ENCODE measurements around the gene TEX2.

Gene TEX2

DNA sequence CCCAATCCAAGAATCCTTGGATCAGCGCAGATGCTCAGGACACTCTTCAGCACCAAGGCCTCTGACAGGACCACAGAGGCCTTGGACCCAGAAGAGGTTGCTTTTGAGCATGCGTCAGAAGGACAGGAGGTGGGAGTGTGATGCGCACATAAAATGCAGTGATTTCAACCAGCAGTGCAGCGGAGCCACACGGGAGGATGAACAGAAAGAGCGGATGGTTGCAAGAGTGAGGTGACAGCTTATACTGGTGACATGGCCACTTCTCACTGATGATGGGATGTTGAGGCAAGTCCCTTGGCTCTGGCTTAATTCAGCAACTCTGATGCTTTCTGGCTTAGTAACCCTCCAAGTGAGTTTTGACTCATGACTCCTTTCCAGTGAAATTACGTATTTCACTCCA is 107.9 kb downstream of the TEX2 start:
- Histone ChIP-seq H3K4me3 (ENCODE audit: insufficient read depth in 1 of 2, low read depth in 1 of 2, low read length in 2 of 2) (no peak overlapping the region), H3K14ac (ENCODE audit: low read length in 2 of 2) (peak overlapping the region in 1 of 2 experiments; percentile 36), H3K36me3 (ENCODE audit: control insufficient read depth in 1 of 2, insufficient read depth in 2 of 2, low read depth in 1 of 2, low read length in 2 of 2) (peaks cover 13 to 45% of the 10 kb centered on the region in 2 experiments), H3K4me1 (ENCODE audit: control insufficient read depth, insufficient read depth, low read depth, low read length) (peaks cover 6% of the 10 kb centered on the region), H2AK5ac (ENCODE audit: low read length, severe bottlenecking) (no peak overlapping the region), H3K23ac (ENCODE audit: low read length in 2 of 2) (no peak overlapping the region), H2BK12ac (ENCODE audit: low read length in 2 of 2) (no peak overlapping the region), H4K8ac (ENCODE audit: low read length) (no peak overlapping the region), H2AFZ (ENCODE audit: low read depth, low read length) (no peak overlapping the region), H2BK15ac (ENCODE audit: low read depth, poor library complexity, severe bottlenecking) (no peak overlapping the region), H4K91ac (ENCODE audit: low read length) (no peak overlapping the region), H2BK120ac (ENCODE audit: low read depth, low read length) (no peak overlapping the region), H3K27me3 (ENCODE audit: control insufficient read depth in 1 of 2, insufficient read depth in 1 of 2, low read length in 2 of 2) (no peaks in the 10 kb centered on the region), H3K79me1 (replicated peaks; ENCODE audit: low read length, poor library complexity, severe bottlenecking) (no peaks in the 10 kb centered on the region), H3K4ac (ENCODE audit: low read depth in 1 of 2, low read length in 2 of 2) (no peak overlapping the region), H2BK5ac (ENCODE audit: low read depth, low read length, poor library complexity, severe bottlenecking) (no peak overlapping the region), H3K9ac (ENCODE audit: low read length) (no peak overlapping the region), H3K9me3 (ENCODE audit: control insufficient read depth, low read length) (no peaks in the 10 kb centered on the region), H3K27ac (ENCODE audit: low read length, poor library complexity, severe bottlenecking) (no peak overlapping the region), H3K18ac (ENCODE audit: low read depth in 1 of 2, low read length in 2 of 2) (no peak overlapping the region), H3K4me2 (ENCODE audit: low read length, poor library complexity, severe bottlenecking) (no peak overlapping the region)
- DNase-seq: no peak
- WGBS: 97% methylated on average over 7 of the region's 7 CpGs

DNA sequence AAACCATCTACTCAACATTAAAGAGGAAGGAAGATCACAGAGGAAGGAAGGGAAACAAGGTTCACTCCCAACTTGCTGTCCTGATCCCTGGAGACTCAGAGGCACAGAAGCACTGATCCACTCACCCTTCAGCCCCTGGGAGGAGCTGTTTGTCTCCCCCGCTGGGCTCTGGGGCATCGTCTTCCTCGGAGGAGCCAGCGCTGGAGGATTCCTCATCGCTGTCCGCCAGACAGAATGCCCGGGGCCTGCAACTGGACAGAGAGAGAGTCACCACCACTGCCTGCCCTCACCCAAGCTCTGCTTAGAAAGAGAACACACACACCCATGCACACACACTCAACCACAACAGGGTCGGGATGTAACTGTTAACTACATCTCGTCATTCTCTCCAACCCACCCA is 108.3 kb downstream of the TEX2 start:
- H3K36me3 ChIP-seq (ENCODE audit: control insufficient read depth in 1 of 2, insufficient read depth in 2 of 2, low read depth in 1 of 2, low read length in 2 of 2): peaks cover 13 to 48% of the 10 kb centered on the region in 2 experiments
- H3K4me2 ChIP-seq (ENCODE audit: low read length, poor library complexity, severe bottlenecking): no peak overlapping the region
- H3K27me3 ChIP-seq (ENCODE audit: control insufficient read depth in 1 of 2, insufficient read depth in 1 of 2, low read length in 2 of 2): no peaks in the 10 kb centered on the region
- H2AK5ac ChIP-seq (ENCODE audit: low read length, severe bottlenecking): no peak overlapping the region
- H2BK120ac ChIP-seq (ENCODE audit: low read depth, low read length): no peak overlapping the region
- H3K23ac ChIP-seq (ENCODE audit: low read length in 2 of 2): no peak overlapping the region
- H3K4me3 ChIP-seq (ENCODE audit: insufficient read depth in 1 of 2, low read depth in 1 of 2, low read length in 2 of 2): no peak overlapping the region
- H3K9me3 ChIP-seq (ENCODE audit: control insufficient read depth, low read length): no peaks in the 10 kb centered on the region
- H3K9ac ChIP-seq (ENCODE audit: low read length): no peak overlapping the region
- H4K91ac ChIP-seq (ENCODE audit: low read length): no peak overlapping the region
- peak overlapping the region in 1 of 2 experiments; percentile 36 for H3K14ac ChIP-seq (ENCODE audit: low read length in 2 of 2)
- no peak overlapping the region for H3K18ac ChIP-seq (ENCODE audit: low read depth in 1 of 2, low read length in 2 of 2)
- H2BK12ac ChIP-seq (ENCODE audit: low read length in 2 of 2): no peak overlapping the region
- peaks cover 6% of the 10 kb centered on the region for H3K4me1 ChIP-seq (ENCODE audit: control insufficient read depth, insufficient read depth, low read depth, low read length)
- no peaks in the 10 kb centered on the region for H3K79me1 ChIP-seq (replicated peaks; ENCODE audit: low read length, poor library complexity, severe bottlenecking)
- H4K8ac ChIP-seq (ENCODE audit: low read length): no peak overlapping the region
- H2BK5ac ChIP-seq (ENCODE audit: low read depth, low read length, poor library complexity, severe bottlenecking): no peak overlapping the region
- H3K27ac ChIP-seq (ENCODE audit: low read length, poor library complexity, severe bottlenecking): no peak overlapping the region
- H3K4ac ChIP-seq (ENCODE audit: low read depth in 1 of 2, low read length in 2 of 2): no peak overlapping the region
- no peak overlapping the region for H2BK15ac ChIP-seq (ENCODE audit: low read depth, poor library complexity, severe bottlenecking)
- 86% methylated on average over 9 of the region's 9 CpGs for WGBS
- DNase-seq: no peak
- no peak overlapping the region for H2AFZ ChIP-seq (ENCODE audit: low read depth, low read length)

DNA sequence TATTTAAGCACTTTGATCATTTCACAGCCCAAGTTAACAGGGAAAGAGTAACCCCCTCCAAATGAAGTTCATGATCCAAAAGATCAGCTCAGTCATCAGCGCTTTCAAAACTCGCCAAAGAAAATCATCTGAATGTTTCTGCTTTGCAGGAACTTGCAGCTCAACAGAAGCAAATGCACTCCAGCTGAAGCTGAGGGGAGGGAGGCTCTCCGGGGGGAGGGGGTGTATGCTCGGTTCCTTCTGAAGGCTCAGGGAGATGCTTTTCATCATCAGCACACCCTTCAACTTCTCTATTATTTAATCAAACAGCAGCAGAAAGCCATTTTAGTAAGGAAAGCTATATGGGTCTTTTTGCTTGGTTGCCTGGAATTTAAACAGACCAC is 108.8 kb downstream of the TEX2 start:
- H3K27ac ChIP-seq (ENCODE audit: low read length, poor library complexity, severe bottlenecking): no peak overlapping the region
- 90% methylated on average over 2 of the region's 4 CpGs for WGBS
- H4K91ac ChIP-seq (ENCODE audit: low read length): no peak overlapping the region
- no peaks in the 10 kb centered on the region for H3K9me3 ChIP-seq (ENCODE audit: control insufficient read depth, low read length)
- H2BK5ac ChIP-seq (ENCODE audit: low read depth, low read length, poor library complexity, severe bottlenecking): no peak overlapping the region
- no peak overlapping the region for H3K9ac ChIP-seq (ENCODE audit: low read length)
- H3K14ac ChIP-seq (ENCODE audit: low read length in 2 of 2): no peak overlapping the region
- H2AK5ac ChIP-seq (ENCODE audit: low read length, severe bottlenecking): no peak overlapping the region
- no peak overlapping the region for H2AFZ ChIP-seq (ENCODE audit: low read depth, low read length)
- no peak for DNase-seq
- no peak overlapping the region for H3K23ac ChIP-seq (ENCODE audit: low read length in 2 of 2)
- H4K8ac ChIP-seq (ENCODE audit: low read length): no peak overlapping the region
- H3K79me1 ChIP-seq (replicated peaks; ENCODE audit: low read length, poor library complexity, severe bottlenecking): no peaks in the 10 kb centered on the region
- H3K4me2 ChIP-seq (ENCODE audit: low read length, poor library complexity, severe bottlenecking): no peak overlapping the region
- H3K4me3 ChIP-seq (ENCODE audit: insufficient read depth in 1 of 2, low read depth in 1 of 2, low read length in 2 of 2): no peak overlapping the region
- H3K4me1 ChIP-seq (ENCODE audit: control insufficient read depth, insufficient read depth, low read depth, low read length): peaks cover 6% of the 10 kb centered on the region
- H3K4ac ChIP-seq (ENCODE audit: low read depth in 1 of 2, low read length in 2 of 2): no peak overlapping the region
- H3K36me3 ChIP-seq (ENCODE audit: control insufficient read depth in 1 of 2, insufficient read depth in 2 of 2, low read depth in 1 of 2, low read length in 2 of 2): peaks cover 13 to 49% of the 10 kb centered on the region in 2 experiments
- no peak overlapping the region for H2BK120ac ChIP-seq (ENCODE audit: low read depth, low read length)
- H2BK12ac ChIP-seq (ENCODE audit: low read length in 2 of 2): no peak overlapping the region
- no peak overlapping the region for H2BK15ac ChIP-seq (ENCODE audit: low read depth, poor library complexity, severe bottlenecking)
- no peak overlapping the region for H3K18ac ChIP-seq (ENCODE audit: low read depth in 1 of 2, low read length in 2 of 2)
- H3K27me3 ChIP-seq (ENCODE audit: control insufficient read depth in 1 of 2, insufficient read depth in 1 of 2, low read length in 2 of 2): no peaks in the 10 kb centered on the region

DNA sequence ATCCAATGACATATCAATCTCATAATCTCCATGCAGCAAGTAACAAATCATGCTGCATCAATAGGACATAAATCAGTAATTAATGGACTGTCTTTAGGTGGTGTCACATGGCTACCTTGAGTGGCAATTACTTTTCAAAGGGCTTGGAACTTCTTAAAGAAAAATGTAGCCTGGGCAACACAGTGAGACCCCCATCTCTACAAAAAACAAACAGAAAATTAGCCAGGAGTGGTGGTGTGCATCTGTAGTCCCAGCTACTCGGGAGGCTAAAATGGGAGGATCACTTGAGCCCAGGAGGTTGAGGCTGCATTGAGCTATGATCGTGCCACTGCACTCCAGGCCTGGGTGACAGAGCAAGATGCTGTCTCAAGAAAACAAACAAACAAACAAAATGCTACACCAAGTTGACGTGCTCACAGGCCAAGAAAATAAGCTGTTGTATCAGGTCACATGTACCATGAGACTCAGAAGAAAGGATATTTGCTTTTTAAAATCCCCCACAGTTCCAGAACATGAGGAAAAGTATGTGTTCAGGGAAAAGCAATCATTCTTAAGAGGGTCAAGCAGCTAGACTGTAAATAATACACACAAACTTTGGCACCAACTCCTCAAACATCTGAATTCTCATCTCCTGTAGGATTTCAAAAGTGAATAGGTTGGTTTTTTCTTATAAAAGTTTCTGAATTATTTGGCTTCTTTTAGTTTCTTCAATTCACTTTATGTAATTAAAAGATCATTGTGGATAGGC is 109.3 kb downstream of the TEX2 start:
- H3K14ac ChIP-seq (ENCODE audit: low read length in 2 of 2): no peak overlapping the region
- no peak overlapping the region for H2BK120ac ChIP-seq (ENCODE audit: low read depth, low read length)
- no peak overlapping the region for H4K8ac ChIP-seq (ENCODE audit: low read length)
- H2BK15ac ChIP-seq (ENCODE audit: low read depth, poor library complexity, severe bottlenecking): no peak overlapping the region
- no peaks in the 10 kb centered on the region for H3K27me3 ChIP-seq (ENCODE audit: control insufficient read depth in 1 of 2, insufficient read depth in 1 of 2, low read length in 2 of 2)
- peaks cover 10 to 55% of the 10 kb centered on the region in 2 experiments for H3K36me3 ChIP-seq (ENCODE audit: control insufficient read depth in 1 of 2, insufficient read depth in 2 of 2, low read depth in 1 of 2, low read length in 2 of 2)
- no peak overlapping the region for H2AK5ac ChIP-seq (ENCODE audit: low read length, severe bottlenecking)
- peaks cover 5% of the 10 kb centered on the region for H3K4me1 ChIP-seq (ENCODE audit: control insufficient read depth, insufficient read depth, low read depth, low read length)
- H3K4me2 ChIP-seq (ENCODE audit: low read length, poor library complexity, severe bottlenecking): no peak overlapping the region
- no peak for DNase-seq
- H3K23ac ChIP-seq (ENCODE audit: low read length in 2 of 2): no peak overlapping the region
- no peak overlapping the region for H2BK5ac ChIP-seq (ENCODE audit: low read depth, low read length, poor library complexity, severe bottlenecking)
- H2BK12ac ChIP-seq (ENCODE audit: low read length in 2 of 2): no peak overlapping the region
- H3K9me3 ChIP-seq (ENCODE audit: control insufficient read depth, low read length): no peaks in the 10 kb centered on the region
- no peak overlapping the region for H4K91ac ChIP-seq (ENCODE audit: low read length)
- 96% methylated on average over 2 of the region's 3 CpGs for WGBS
- no peak overlapping the region for H3K4me3 ChIP-seq (ENCODE audit: insufficient read depth in 1 of 2, low read depth in 1 of 2, low read length in 2 of 2)
- no peaks in the 10 kb centered on the region for H3K79me1 ChIP-seq (replicated peaks; ENCODE audit: low read length, poor library complexity, severe bottlenecking)
- no peak overlapping the region for H3K4ac ChIP-seq (ENCODE audit: low read depth in 1 of 2, low read length in 2 of 2)
- H2AFZ ChIP-seq (ENCODE audit: low read depth, low read length): no peak overlapping the region
- H3K18ac ChIP-seq (ENCODE audit: low read depth in 1 of 2, low read length in 2 of 2): no peak overlapping the region
- no peak overlapping the region for H3K9ac ChIP-seq (ENCODE audit: low read length)
- no peak overlapping the region for H3K27ac ChIP-seq (ENCODE audit: low read length, poor library complexity, severe bottlenecking)
